Adrenal gland (tissue), 5 donors: Measurements from ENCODE around the gene UBE2QL1.

ENCODE experiments used
- POLR2A ChIP-seq, 2 donors: fragments of 450-650 bp; IDR thresholded peaks; one replicate each; pipeline ENCODE4 v1.6.1; 2017; ENCODE audit warnings: antibody characterized with exemption in 2 of 2, mild to moderate bottlenecking in 2 of 2, moderate library complexity in 1 of 2
- TF ChIP-seq, protein P1 (sequence below), 6 experiments: fragments of 450-650 bp in 4 of 6; fragments of 200-600 bp in 2 of 6; sonication (generic) in 1 of 6; IDR thresholded peaks; 1 replicate in 5 of 6; 2 replicates in 1 of 6; pipeline versions ENCODE4 v1.5.1 to v1.8.0; 2016 to 2021; ENCODE audit warnings: antibody characterized with exemption in 6 of 6, mild to moderate bottlenecking in 2 of 6, moderate library complexity in 1 of 6
- donor health status: DM: no; HTN: no; CAD: no.

DNA sequence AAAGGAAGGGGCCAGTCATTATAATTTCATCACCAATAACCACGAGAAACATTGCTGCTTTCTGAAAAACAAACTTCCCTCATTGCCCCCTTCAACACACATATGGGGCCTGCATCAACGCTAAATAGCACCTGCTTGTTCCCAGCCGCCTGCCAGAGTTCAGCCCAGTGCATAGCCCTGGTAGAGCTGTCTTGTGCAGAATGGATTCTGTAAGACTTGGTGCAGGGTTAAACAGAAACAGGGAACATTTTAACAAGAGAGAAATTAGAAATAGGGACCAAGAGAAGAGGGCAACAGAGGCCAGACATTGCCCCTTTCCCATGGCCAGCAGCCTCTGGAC, 56.7 kb downstream of the UBE2QL1 start:
- TF ChIP-seq, protein P1, sequence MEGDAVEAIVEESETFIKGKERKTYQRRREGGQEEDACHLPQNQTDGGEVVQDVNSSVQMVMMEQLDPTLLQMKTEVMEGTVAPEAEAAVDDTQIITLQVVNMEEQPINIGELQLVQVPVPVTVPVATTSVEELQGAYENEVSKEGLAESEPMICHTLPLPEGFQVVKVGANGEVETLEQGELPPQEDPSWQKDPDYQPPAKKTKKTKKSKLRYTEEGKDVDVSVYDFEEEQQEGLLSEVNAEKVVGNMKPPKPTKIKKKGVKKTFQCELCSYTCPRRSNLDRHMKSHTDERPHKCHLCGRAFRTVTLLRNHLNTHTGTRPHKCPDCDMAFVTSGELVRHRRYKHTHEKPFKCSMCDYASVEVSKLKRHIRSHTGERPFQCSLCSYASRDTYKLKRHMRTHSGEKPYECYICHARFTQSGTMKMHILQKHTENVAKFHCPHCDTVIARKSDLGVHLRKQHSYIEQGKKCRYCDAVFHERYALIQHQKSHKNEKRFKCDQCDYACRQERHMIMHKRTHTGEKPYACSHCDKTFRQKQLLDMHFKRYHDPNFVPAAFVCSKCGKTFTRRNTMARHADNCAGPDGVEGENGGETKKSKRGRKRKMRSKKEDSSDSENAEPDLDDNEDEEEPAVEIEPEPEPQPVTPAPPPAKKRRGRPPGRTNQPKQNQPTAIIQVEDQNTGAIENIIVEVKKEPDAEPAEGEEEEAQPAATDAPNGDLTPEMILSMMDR (IDR thresholded peaks at IDR 0.05), result no peak
- no peak for TF ChIP-seq POLR2A (IDR thresholded peaks at IDR 0.05)
